Inflammatory macrophage treated with lipopolysaccharide for 1 hour (primary cell): ENCODE measurements around the gene VIPR2.
"Not testable (repeated sequence)": the region's sequence is repeated elsewhere in the genome, so short reads cannot be mapped to it uniquely, and the experiment has no call there.

ENCODE experiments used
- DNase-seq, 2 donors: peaks; one replicate each; pipeline ENCODE4 v3.0.0-alpha.2; 2020 to 2022

VIPR2 gene

DNA sequence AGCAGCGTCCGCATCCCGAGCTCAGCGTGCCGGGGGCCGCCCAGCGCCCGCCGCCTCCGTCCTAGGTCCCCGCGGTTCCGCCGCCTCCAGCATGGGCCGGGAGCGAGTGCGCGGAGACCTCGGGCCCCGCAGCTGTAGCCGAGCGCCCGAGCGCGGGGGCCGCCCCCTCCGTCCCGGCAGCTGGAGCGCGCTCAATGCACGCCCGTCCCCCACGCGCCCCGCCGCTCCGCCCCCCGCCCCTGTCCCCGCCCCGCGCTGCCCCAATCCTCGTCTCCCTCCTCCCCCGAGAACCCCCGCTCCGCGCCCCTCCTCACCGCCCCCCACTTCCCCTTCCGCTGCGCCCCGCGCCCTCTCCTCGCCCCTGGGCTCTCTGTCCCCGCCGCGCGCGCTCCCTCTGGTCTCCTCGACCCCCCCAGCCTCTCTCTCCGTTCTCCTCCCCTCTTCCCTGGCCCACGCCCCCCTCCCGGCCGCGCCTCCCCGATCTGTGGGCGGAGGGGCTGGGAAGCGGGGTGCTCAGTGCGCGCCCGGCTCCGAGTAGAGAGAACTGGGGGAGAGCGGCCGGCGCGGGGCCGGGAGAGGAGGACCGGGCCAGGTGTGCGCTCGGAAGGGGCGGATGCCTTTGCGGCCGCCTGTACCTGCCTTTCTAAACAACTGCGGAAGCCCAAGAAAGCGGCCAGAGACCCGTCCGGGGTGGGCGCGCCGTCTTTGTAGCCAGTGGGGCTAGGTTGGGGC, at the start of gene VIPR2:
Gene VIPR2 (minus strand): TSS at position 110 of the 732 bp plus-strand sequence. CDS start 96 bp downstream, at position 14.
- no peak for DNase-seq

GRCh38 chr7:159193543-159194090, 49.0 kb upstream of the VIPR2 start:
- DNase-seq, result no peak

GRCh38 chr7:159192725-159193453, 48.2 kb upstream of the VIPR2 start:
- DNase-seq, result no peak

GRCh38 chr7:159192013-159192412, 47.3 kb upstream of the VIPR2 start:
- DNase-seq, result no peak

DNA sequence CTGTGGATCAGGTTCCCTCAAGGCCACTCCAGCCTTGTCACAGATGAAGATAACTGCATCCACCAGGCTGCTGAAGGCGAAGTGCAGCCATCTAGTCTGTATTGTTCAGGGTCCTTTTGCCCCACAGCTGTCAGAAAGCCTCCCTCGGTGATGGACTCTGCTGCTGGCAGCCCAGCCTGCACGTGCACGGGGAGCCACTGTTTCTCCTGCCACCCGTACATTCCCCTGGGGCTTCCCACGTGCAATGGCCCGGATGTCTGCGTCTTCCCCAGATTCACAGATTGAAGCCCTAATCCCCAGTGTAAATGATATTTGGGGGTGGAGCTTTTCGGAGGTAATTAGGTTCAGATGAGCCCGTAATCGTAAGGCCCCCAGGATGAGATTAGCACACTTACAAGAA, 46.6 kb upstream of the VIPR2 start:
- DNase-seq, result no peak

DNA sequence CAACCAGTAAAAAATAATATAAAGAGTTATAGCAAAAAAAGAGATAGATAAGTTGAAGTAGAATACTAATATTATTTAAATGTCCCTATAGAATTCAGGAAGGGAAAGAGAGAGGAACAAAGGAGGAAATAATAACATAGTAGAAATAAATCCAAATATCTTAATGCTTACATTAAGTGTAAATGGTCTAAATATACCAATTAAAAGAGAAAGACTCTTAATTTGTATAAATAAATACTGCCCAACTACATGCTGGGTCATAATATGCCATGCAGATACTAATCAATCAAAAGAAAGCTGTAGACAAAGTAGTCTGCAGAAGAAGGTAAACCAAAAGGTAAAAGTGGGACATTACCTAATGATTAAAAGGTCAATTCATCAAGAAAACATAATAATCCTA, 43.3 kb upstream of the VIPR2 start:
- DNase-seq, result no peak

GRCh38 chr7:159179241-159179640, 34.6 kb upstream of the VIPR2 start:
- DNase-seq, result no peak

DNA sequence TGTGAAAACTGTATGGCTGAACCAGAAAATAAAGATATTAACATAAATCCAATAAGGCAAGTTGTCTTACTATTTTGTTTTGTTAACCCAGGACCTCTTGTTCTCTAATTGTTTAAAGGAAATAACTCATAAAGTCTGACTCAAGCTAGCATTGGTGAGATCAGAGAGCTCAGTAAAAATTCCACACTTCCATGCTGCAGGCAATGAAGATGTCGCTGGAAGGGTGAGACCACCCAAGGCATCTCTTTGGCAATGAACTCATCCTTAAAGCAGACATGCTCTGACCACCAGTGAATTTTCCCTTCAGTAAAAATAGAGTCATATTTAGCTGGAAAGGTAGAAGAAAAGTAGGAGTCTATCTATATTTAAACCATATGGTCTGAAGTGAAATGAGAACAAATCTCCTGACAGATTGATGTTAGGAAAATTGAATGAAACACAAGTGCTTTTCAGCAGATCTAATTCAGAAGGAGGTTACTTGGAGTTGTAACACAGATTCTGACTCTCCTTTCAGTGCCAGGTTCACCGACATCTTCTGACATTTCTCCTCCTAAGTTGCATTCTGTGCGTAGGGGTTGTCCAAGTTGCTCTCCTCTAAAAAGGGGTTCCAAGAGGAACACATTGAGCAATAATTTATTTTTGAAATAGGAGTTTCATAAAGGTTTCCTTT, 32.8 kb upstream of the VIPR2 start:
- DNase-seq, result no peak

- no peak for DNase-seq
Observed at GRCh38 chr7:159175792-159176191, 31.1 kb upstream of the VIPR2 start.

GRCh38 chr7:159175100-159175499, 30.4 kb upstream of the VIPR2 start:
- not testable (repeated sequence) for DNase-seq

GRCh38 chr7:159172400-159172799, 27.7 kb upstream of the VIPR2 start:
- DNase-seq, result no peak

DNA sequence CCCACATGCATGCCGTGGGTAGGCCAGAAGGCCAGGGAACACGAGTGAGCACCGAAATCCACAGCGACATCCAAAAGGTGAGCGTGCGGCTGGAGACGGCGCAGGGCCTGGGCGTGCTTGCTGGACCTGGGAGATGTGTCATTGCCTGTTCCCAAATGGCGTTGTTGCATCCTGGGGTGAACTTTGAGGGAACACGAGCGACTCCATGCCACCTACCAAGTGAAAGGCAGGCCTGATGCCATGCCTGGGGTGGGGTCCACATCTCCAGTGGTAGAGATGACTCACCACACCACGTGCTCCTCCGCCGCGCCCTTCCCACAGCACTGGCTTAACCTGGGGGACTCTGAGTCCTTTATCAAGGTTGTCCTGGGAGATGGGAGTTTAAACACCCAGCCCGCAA, 24.7 kb upstream of the VIPR2 start:
- DNase-seq, result no peak

DNA sequence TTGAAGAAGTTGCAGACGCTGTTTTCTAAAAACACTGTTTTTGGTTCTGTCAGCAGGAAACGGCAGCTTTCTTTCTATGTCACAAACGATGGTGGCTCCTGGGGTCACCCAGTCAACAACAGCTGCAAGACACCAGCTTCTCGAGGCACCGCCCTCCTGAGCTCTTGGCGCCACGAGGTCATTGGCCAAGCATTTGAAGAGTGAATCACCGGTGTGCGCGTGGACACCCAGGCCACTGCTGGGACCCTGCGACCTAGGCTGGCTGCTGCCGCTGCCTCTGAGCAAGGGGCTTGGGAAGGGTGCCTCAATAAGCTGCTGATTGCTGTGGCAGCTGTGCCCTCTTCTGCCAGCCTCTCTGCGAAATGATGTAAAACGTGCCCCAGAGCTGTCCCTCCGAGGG, 22.5 kb upstream of the VIPR2 start:
- DNase-seq, result no peak

GRCh38 chr7:159166530-159166929, 21.9 kb upstream of the VIPR2 start:
- no peak for DNase-seq

GRCh38 chr7:159165352-159165751, 20.7 kb upstream of the VIPR2 start:
- DNase-seq, result no peak

GRCh38 chr7:159163703-159164301, 19.1 kb upstream of the VIPR2 start:
- DNase-seq, result not testable (repeated sequence)

DNA sequence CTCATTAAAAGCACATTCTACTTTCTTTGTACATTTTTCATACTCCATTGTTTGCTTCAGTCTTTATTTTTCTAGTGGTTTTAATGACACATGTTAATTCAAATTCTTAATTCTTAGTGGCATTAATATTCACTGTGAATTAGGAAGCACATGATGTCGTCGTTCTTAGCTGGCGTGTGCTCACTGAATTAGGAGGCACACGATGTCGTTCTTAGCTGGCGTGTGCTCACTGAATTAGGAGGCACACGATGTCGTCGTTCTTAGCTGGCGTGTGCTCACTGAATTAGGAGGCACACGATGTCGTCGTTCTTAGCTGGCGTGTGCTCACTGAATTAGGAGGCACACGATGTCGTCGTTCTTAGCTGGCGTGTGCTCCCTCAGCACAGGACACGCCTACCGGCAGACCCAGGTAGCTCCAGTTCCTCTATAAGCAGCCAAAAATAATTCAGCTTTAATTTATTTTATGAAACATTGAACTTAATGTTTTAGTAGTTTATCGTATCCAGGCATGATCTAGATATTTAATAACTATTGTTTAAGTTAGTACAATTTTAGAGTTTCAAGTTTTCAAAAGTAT, 17.5 kb upstream of the VIPR2 start:
- DNase-seq, result not testable (repeated sequence)

DNA sequence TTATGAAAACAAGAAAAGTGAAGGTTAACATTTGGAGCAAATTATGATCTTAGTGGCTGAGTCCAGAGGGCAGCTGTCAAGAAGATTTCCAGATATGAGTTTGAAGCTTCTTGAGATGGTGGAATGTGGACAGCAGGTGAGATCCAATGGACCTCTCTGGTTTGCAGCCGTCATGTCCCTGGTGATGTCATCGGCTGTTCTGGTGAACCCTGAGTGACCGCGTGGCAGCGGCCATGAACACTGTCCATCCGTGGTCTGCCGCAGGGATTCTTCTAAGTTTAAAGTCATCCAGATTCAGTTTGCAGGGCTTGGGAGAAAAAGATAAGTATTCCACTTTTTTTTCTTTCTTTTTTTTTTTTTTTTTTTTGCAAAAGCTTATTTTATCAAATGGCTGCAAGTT, 15.8 kb upstream of the VIPR2 start:
- DNase-seq, result no peak

DNA sequence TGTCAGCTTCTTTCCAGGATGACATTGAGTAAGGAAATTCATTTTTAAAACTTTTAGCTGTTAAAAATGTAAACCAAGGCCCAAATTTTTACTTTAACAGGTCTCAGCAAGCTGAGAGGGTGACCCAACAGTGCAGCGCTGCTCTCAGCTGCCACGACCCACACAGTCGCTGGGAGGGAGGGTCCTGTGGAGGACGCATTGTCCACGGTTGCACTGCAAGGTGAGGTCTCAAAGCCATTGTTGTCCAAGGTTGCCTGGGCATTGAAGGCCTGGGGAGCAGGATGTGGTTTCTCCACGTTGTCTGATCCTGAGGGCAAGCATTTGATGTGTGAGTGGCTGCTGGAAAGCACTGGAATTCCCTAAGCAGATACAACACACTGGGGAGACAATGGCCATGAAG, 15.1 kb upstream of the VIPR2 start:
- DNase-seq, result no peak

GRCh38 chr7:159158888-159159405, 14.3 kb upstream of the VIPR2 start:
- no peak for DNase-seq

DNA sequence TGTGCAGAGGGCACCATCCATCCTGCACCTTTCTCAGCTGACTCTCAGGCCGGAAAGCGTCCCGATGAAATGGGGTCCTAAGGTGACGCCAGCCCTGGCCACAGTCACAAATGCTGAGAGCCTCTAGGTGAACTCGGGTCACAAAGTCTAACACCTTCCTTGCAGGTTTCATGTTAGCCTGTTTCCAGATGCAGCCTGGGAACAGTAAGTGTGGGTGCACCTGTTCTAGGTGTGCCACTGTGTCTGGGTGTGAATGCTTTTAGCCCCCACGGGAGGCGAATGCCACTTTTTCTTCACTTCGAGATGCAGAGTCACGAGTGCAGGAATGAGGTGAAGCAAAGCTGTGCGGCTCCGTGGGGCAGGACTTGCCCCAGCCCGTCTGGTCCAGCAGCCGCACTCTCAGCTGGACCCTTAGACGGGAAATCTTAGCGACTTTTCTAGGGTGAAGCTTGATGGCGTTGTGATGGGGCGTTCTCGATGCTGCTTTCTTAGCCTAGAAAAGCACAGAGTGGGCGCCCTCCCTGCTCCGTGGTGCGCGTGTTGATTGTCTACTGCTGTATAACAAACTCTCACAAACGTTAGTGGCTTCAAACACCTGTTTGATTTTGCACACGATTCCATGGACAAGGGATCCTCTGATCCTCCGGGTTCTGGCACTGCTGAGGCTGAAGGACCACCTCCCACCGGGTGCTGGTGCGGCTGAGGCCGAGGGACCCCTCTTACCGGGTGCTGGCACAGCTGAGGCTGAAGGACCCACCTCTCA, 13.6 kb upstream of the VIPR2 start:
- no peak for DNase-seq

DNA sequence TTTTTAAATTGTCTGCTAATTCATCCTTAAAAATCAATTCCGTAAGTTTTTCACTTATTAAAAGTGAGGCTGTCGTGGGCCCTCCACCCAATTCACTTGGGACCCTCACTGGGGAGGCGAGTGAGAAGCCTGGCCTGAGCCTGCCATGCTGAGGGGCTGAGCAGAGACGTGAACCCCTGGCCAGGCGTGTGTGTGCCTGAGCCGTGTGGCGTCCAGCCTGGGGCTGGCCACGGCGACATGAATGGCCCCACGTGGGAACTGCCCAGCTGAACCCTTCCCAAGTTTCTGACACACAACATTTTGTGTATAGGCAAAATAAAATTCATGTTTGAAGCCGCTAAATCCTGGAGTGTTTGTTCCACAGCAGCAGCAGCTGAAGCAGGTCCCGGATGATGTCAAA, 13.0 kb upstream of the VIPR2 start:
- DNase-seq, result no peak
